ENCODE data around the gene SCLY. TPM values are rescaled to one million over a fixed set of nuclear protein-coding genes. Genes with fewer than 3 reads are reported as not detected.

Gene SCLY
- total RNA-seq, 1 donor from 2014 or later = 11.5 TPM

- TF ChIP-seq CTCF (conservative IDR thresholded peaks at IDR 0.05; ENCODE audit: low read depth, low read length) = no peak
- no peak for DNase-seq (ENCODE audit: low read depth)
- H3K4me3 ChIP-seq (ENCODE audit: low read depth, low read length) = no peak overlapping the region
These were observed 88.2 kb downstream of the SCLY start for GRCh38 chr2:238148981-238149380.

Other genes starting within 250 kb of the SCLY start
- 4.0 and 6.5 TPM in 2 replicates for gene RAMP1, start 201.4 kb upstream of the SCLY start, total RNA-seq
- 54.8 and 85.5 TPM in 2 replicates for gene UBE2F, start 94.0 kb upstream of the SCLY start, total RNA-seq
- gene ESPNL, start 39.3 kb downstream of the SCLY start, total RNA-seq = 0.14 and 2.7 TPM in 2 replicates
- 0.72 and 1.7 TPM in 2 replicates for gene KLHL30, start 77.7 kb downstream of the SCLY start, total RNA-seq
- gene ERFE, start 98.0 kb downstream of the SCLY start, total RNA-seq = 9.8 and 86.8 TPM in 2 replicates
- 18.2 and 28.9 TPM in 2 replicates for gene ILKAP, start 142.7 kb downstream of the SCLY start, total RNA-seq
- 20.3 and 25.5 TPM in 2 replicates for gene HES6, start 179.0 kb downstream of the SCLY start, total RNA-seq
- gene PER2, start 227.6 kb downstream of the SCLY start, total RNA-seq = 0.86 and 4.1 TPM in 2 replicates